Measurements from ENCODE around the gene CCDC187. TPM values are rescaled to one million over a fixed set of nuclear protein-coding genes. Genes with fewer than 3 reads are reported as not detected.

CCDC187 gene
- total RNA-seq, 1 experiment from 2014 or later: 2.7 TPM

DNA sequence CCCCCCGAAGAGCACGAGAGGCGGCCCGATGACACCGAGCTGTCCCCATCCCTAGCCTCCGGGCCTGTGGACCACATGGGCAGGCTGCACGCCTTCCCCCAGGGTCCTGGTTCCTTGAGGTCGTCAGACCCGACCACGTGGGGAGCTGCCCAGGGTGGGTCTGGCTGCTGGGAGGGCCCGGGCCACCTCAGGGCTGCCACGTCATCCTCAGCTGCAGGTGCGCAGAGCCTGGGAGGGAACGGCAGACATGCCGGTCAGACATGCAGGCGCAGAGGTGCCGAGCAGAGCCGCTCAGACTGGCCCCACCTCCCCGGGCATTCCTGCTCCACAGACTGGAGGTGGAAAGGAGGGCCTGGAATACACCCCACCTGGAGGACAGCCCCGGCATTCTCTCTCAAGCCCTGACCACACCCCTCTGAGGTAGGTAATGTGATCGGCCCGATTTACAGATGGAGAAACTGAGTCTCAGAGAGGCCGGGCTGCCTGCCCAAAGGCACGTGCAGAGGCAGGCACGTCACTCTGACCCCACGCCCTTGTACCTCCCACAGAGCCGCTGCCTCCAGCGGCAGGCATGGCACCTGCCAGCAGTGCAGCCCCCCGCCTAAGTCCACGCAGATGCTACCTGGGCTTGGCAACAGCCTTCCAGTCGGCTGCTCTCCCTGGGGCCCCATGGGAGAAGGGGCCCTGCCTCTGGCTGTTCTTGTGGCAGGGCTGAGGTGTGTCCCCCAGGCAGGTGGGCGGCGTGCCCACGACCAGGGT, 649 bp downstream of the CCDC187 start:
- no TSS peak for BruUV-seq (replicated peaks)
- no peak overlapping the region for H2AFZ ChIP-seq

DNA sequence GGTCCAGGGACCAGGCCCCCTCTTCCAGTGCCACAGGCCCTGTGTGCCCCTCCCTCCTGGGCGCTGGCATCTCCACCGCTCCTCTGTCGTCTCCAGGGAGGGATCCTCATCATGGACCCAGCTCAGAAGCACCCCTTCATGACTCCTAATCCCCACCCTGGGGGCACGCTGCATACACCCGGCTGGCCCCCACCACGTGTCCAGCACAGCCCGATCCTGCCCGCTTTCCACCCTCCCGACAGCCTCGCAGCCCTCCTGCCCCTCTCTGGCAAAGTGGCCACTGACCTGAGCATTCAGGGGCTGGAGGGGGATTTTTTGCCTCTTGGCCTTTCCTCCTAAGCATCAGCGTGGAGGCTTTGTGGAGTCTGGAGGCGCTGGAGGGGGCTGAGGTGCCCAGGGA, 1.4 kb downstream of the CCDC187 start:
- Histone ChIP-seq H3K4me2 (no peak overlapping the region), H2AFZ (no peak overlapping the region), H3F3A (ENCODE audit: insufficient read depth, low read depth) (peaks cover 15% of the 10 kb centered on the region), H4K20me1 (ENCODE audit: insufficient read depth) (no peaks in the 10 kb centered on the region), H3K4me3 (no peak overlapping the region), H3K27me3 (ENCODE audit: insufficient read depth, low read depth) (no peaks in the 10 kb centered on the region), H3K4me1 (replicated peaks; ENCODE audit: insufficient read depth) (no peaks in the 10 kb centered on the region; the same call in 1 of the 2 replicates), H3K9me2 (ENCODE audit: insufficient read depth) (no peaks in the 10 kb centered on the region), H3K9me3 (ENCODE audit: insufficient read depth, low read depth) (no peaks in the 10 kb centered on the region), H3K27ac (no peak overlapping the region), H3K36me3 (ENCODE audit: low read depth) (no peaks in the 10 kb centered on the region), H3K79me2 (ENCODE audit: low read depth) (no peaks in the 10 kb centered on the region)
- ChIA-PET CTCF (no interaction called here), POLR2A (ENCODE audit: unreplicated experiment) (interaction anchor here (0.6 kb wide), 1 partner anchor 1116 kb away, joined by 11 read pairs; no protein-coding TSS in a partner anchor)
- DNase-seq: no peak
- BruUV-seq (replicated peaks): no TSS peak
- intact Hi-C loops (cut with micrococcal nuclease; ENCODE audit: unreplicated experiment): no loop called here
- TF ChIP-seq, protein P1, sequence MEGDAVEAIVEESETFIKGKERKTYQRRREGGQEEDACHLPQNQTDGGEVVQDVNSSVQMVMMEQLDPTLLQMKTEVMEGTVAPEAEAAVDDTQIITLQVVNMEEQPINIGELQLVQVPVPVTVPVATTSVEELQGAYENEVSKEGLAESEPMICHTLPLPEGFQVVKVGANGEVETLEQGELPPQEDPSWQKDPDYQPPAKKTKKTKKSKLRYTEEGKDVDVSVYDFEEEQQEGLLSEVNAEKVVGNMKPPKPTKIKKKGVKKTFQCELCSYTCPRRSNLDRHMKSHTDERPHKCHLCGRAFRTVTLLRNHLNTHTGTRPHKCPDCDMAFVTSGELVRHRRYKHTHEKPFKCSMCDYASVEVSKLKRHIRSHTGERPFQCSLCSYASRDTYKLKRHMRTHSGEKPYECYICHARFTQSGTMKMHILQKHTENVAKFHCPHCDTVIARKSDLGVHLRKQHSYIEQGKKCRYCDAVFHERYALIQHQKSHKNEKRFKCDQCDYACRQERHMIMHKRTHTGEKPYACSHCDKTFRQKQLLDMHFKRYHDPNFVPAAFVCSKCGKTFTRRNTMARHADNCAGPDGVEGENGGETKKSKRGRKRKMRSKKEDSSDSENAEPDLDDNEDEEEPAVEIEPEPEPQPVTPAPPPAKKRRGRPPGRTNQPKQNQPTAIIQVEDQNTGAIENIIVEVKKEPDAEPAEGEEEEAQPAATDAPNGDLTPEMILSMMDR (conservative IDR thresholded peaks at IDR 0.05): no peak
- TF ChIP-seq EZH2 (IDR thresholded peaks at IDR 0.05; ENCODE audit: low read depth): no peak

More for the DNA sequence above, 649 bp downstream of the CCDC187 start:
- POLR2A ChIA-PET (ENCODE audit: unreplicated experiment): no interaction called here
- no peak overlapping the region for H3K4me3 ChIP-seq
- H3K4me1 ChIP-seq (replicated peaks; ENCODE audit: insufficient read depth): no peaks in the 10 kb centered on the region
- TF ChIP-seq, protein P1 (conservative IDR thresholded peaks at IDR 0.05): no peak
- no peak for TF ChIP-seq EZH2 (IDR thresholded peaks at IDR 0.05; ENCODE audit: low read depth)
- H3K27ac ChIP-seq: no peak overlapping the region
- H3K4me2 ChIP-seq: no peak overlapping the region
- no peaks in the 10 kb centered on the region for H3K79me2 ChIP-seq (ENCODE audit: low read depth)
- H3K27me3 ChIP-seq (ENCODE audit: insufficient read depth, low read depth): no peaks in the 10 kb centered on the region
- no peaks in the 10 kb centered on the region for H3K36me3 ChIP-seq (ENCODE audit: low read depth)
- no peaks in the 10 kb centered on the region for H3K9me2 ChIP-seq (ENCODE audit: insufficient read depth)
- CTCF ChIA-PET: no interaction called here
- intact Hi-C loops (cut with micrococcal nuclease; ENCODE audit: unreplicated experiment): no loop called here
- H3K9me3 ChIP-seq (ENCODE audit: insufficient read depth, low read depth): no peaks in the 10 kb centered on the region
- H3F3A ChIP-seq (ENCODE audit: insufficient read depth, low read depth): peaks cover 18% of the 10 kb centered on the region
- DNase-seq: no peak
- H4K20me1 ChIP-seq (ENCODE audit: insufficient read depth): no peaks in the 10 kb centered on the region

DNA sequence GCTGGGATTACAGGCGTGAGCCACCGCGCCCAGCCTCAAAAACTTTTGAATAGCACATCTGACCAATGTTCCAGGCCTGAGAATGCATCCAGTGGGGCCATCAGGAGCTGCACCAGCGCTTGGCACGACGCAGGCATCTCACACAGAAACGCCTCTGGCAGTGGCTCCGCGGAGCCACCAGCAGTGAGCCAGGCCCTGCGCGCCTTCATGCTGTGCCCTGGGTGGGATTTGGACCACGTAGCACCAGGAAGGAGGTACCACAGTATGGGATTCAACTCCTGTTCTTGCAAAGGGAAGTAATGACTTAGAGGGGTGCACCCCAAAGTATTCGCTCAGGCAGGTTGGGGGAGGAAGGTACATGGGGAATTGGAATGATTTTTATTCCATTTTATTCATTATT, 3.0 kb downstream of the CCDC187 start:
- TF ChIP-seq, protein P1 (conservative IDR thresholded peaks at IDR 0.05): no peak
- TF ChIP-seq EZH2 (IDR thresholded peaks at IDR 0.05; ENCODE audit: low read depth): no peak
- no peak overlapping the region for H3K4me2 ChIP-seq
- peaks cover 3% of the 10 kb centered on the region; the same call in 1 of the 2 replicates for H3F3A ChIP-seq (ENCODE audit: insufficient read depth, low read depth)
- no TSS peak for BruUV-seq (replicated peaks)
- no peaks in the 10 kb centered on the region for H3K9me2 ChIP-seq (ENCODE audit: insufficient read depth)
- CTCF ChIA-PET: no interaction called here
- no peaks in the 10 kb centered on the region for H3K36me3 ChIP-seq (ENCODE audit: low read depth)
- intact Hi-C loops (cut with micrococcal nuclease; ENCODE audit: unreplicated experiment): no loop called here
- no peak overlapping the region for H3K4me3 ChIP-seq
- no peaks in the 10 kb centered on the region for H4K20me1 ChIP-seq (ENCODE audit: insufficient read depth)
- no peak for DNase-seq
- no peak overlapping the region for H2AFZ ChIP-seq
- peaks cover 10% of the 10 kb centered on the region for H3K4me1 ChIP-seq (replicated peaks; ENCODE audit: insufficient read depth)
- POLR2A ChIA-PET (ENCODE audit: unreplicated experiment): no interaction called here
- no peaks in the 10 kb centered on the region for H3K79me2 ChIP-seq (ENCODE audit: low read depth)
- no peaks in the 10 kb centered on the region for H3K9me3 ChIP-seq (ENCODE audit: insufficient read depth, low read depth)
- no peaks in the 10 kb centered on the region for H3K27me3 ChIP-seq (ENCODE audit: insufficient read depth, low read depth)
- no peak overlapping the region for H3K27ac ChIP-seq
